Ishikawa (cell line): ENCODE measurements around the gene ARPC5L.

Experiments used
- CEBPB ChIP-seq: IDR thresholded peaks from 2 replicates; pipeline ENCODE4 v1.6.1; 2012
- CREB1 ChIP-seq: IDR thresholded peaks from 2 replicates; pipeline ENCODE4 v1.6.1; 2012; ENCODE audit warnings: low read depth
- EGR1 ChIP-seq: IDR thresholded peaks from 2 replicates; pipeline ENCODE4 v1.6.1; 2012
- EP300 ChIP-seq: IDR thresholded peaks from 2 replicates; pipeline ENCODE4 v1.6.1; 2012; ENCODE audit warnings: borderline replicate concordance
- FOXM1 ChIP-seq: IDR thresholded peaks from 2 replicates; pipeline ENCODE4 v1.6.1; 2012; ENCODE audit warnings: low read depth, borderline replicate concordance
- MAX ChIP-seq: IDR thresholded peaks from 2 replicates; pipeline ENCODE4 v1.6.1; 2012
- NFIC ChIP-seq: IDR thresholded peaks from 2 replicates; pipeline ENCODE4 v1.6.1; 2012
- RAD21 ChIP-seq: IDR thresholded peaks from 2 replicates; pipeline ENCODE4 v1.6.1; 2012; ENCODE audit warnings: low read depth
- REST ChIP-seq: IDR thresholded peaks from 2 replicates; pipeline ENCODE4 v1.6.1; 2012; ENCODE audit warnings: low read depth, mild to moderate bottlenecking
- TAF1 ChIP-seq: IDR thresholded peaks from 2 replicates; pipeline ENCODE4 v1.6.1; 2012; ENCODE audit warnings: low read depth, mild to moderate bottlenecking
- TCF12 ChIP-seq: IDR thresholded peaks from 2 replicates; pipeline ENCODE4 v1.6.1; 2012; ENCODE audit warnings: low read depth
- TEAD4 ChIP-seq: IDR thresholded peaks from 2 replicates; pipeline ENCODE4 v1.6.1; 2012
- USF1 ChIP-seq: IDR thresholded peaks from 2 replicates; pipeline ENCODE4 v1.6.1; 2012
- YY1 ChIP-seq: IDR thresholded peaks from 2 replicates; pipeline ENCODE4 v1.6.1; 2012; ENCODE audit warnings: low read depth
- ZBTB7A ChIP-seq: IDR thresholded peaks from 2 replicates; pipeline ENCODE4 v1.6.1; 2012; ENCODE audit warnings: low read depth

The ARPC5L gene

GRCh38 chr9:124849801-124850200 lies 12.1 kb upstream of the ARPC5L start:
- TF ChIP-seq NFIC (peak; percentile 33; the same call in 1 of the 2 replicates), EP300 (no peak), RAD21 (no peak), TAF1 (no peak)

GRCh38 chr9:124852121-124852828 lies 9.7 kb upstream of the ARPC5L start:
- no peak for TF ChIP-seq NFIC
- no peak for TF ChIP-seq EP300
- TF ChIP-seq USF1, result no peak
- no peak for TF ChIP-seq CREB1
- TF ChIP-seq EGR1, result no peak
- no peak for TF ChIP-seq RAD21
- TF ChIP-seq TCF12, result no peak
- no peak for TF ChIP-seq TAF1
- no peak for TF ChIP-seq MAX
- no peak for TF ChIP-seq CEBPB
- no peak for TF ChIP-seq FOXM1
- TF ChIP-seq TEAD4, result no peak

- no peak for TF ChIP-seq CREB1
- peak; percentile 81 for TF ChIP-seq RAD21
- no peak for TF ChIP-seq FOXM1
- no peak for TF ChIP-seq CEBPB
- TF ChIP-seq MAX, result peak; percentile 73; the same call in 1 of the 2 replicates
- TF ChIP-seq USF1, result no peak
- peak; percentile 17; the same call in 1 of the 2 replicates for TF ChIP-seq EGR1
- TF ChIP-seq ZBTB7A, result no peak
- TF ChIP-seq YY1, result peak; percentile 17
- no peak for TF ChIP-seq TAF1
- TF ChIP-seq TEAD4, result no peak
Measured at GRCh38 chr9:124852829-124853531, 8.9 kb upstream of the ARPC5L start, which contains the start of gene WDR38. TSS of gene WDR38 (plus strand) at chr9:124853460. CDS start at chr9:124853532, 72 bp downstream.

- TF ChIP-seq CEBPB (no peak), EGR1 (no peak), YY1 (no peak), EP300 (no peak), TCF12 (no peak), NFIC (no peak), RAD21 (no peak)
Measured at GRCh38 chr9:124853605-124854143, 8.3 kb upstream of the ARPC5L start.

GRCh38 chr9:124854161-124854560 lies 7.8 kb upstream of the ARPC5L start:
- TF ChIP-seq EP300 (no peak), MAX (no peak), REST (no peak), FOXM1 (no peak), TCF12 (no peak), ZBTB7A (no peak), EGR1 (no peak), USF1 (no peak), NFIC (no peak), TEAD4 (no peak), YY1 (no peak)

- no peak for TF ChIP-seq YY1
- TF ChIP-seq TCF12, result no peak
- no peak for TF ChIP-seq TAF1
- TF ChIP-seq EP300, result no peak
- no peak for TF ChIP-seq ZBTB7A
- no peak for TF ChIP-seq RAD21
- TF ChIP-seq USF1, result no peak
- no peak for TF ChIP-seq CREB1
Measured at GRCh38 chr9:124854822-124855221, 7.1 kb upstream of the ARPC5L start.
